Measurements from ENCODE around the gene EFEMP2.
"Not testable (repeated sequence)": the region's sequence is repeated elsewhere in the genome, so short reads cannot be mapped to it uniquely, and the experiment has no call there.

The EFEMP2 gene

GRCh38 chr11:65842144-65842543 lies 30.5 kb downstream of the EFEMP2 start:
- no peak for TF ChIP-seq CTCF (IDR thresholded peaks at IDR 0.05; ENCODE audit: low read depth, low read length)
- no peak overlapping the region for H3K4me3 ChIP-seq (ENCODE audit: low read depth, low read length)

- TF ChIP-seq CTCF (IDR thresholded peaks at IDR 0.05; ENCODE audit: low read depth, low read length), result no peak
- H3K4me3 ChIP-seq (ENCODE audit: low read depth, low read length), result peak overlapping the region; percentile 59
Measured at GRCh38 chr11:65834202-65834601, 38.4 kb downstream of the EFEMP2 start.

- peak within 1 kb of the TSS; percentile 59 for H3K4me3 ChIP-seq (ENCODE audit: low read depth, low read length)
- TF ChIP-seq CTCF (IDR thresholded peaks at IDR 0.05; ENCODE audit: low read depth, low read length), result no peak
Measured at GRCh38 chr11:65833297-65834030, 39.1 kb downstream of the EFEMP2 start, which contains the start of gene SNX32. Gene SNX32, plus strand, starts transcription at chr11:65833963. Its CDS starts 103 bp downstream, at chr11:65834066.

- H3K4me3 ChIP-seq (ENCODE audit: low read depth, low read length), result not testable (repeated sequence)
Measured at GRCh38 chr11:65832231-65832630, 40.4 kb downstream of the EFEMP2 start.

GRCh38 chr11:65829459-65829858 lies 43.1 kb downstream of the EFEMP2 start:
- TF ChIP-seq CTCF (IDR thresholded peaks at IDR 0.05; ENCODE audit: low read depth, low read length), result no peak
- H3K4me3 ChIP-seq (ENCODE audit: low read depth, low read length), result no peak overlapping the region

- H3K4me3 ChIP-seq (ENCODE audit: low read depth, low read length), result no peak overlapping the region
- no peak for TF ChIP-seq CTCF (IDR thresholded peaks at IDR 0.05; ENCODE audit: low read depth, low read length)
Measured at GRCh38 chr11:65826984-65827735, 45.4 kb downstream of the EFEMP2 start.

- no peak overlapping the region for H3K4me3 ChIP-seq (ENCODE audit: low read depth, low read length)
- no peak for TF ChIP-seq CTCF (IDR thresholded peaks at IDR 0.05; ENCODE audit: low read depth, low read length)
Measured at GRCh38 chr11:65822776-65823528, 49.6 kb downstream of the EFEMP2 start.
